Spinal cord (tissue), 10 donors: ENCODE results near the gene BSDC1. TPM values are rescaled to one million over a fixed set of nuclear protein-coding genes. Genes with fewer than 3 reads are reported as not detected.

Experiments
- DNase-seq, 6 donors: peaks; one replicate each; pipeline versions ENCODE4 v3.0.0 to v3.0.0-alpha.2; 2013 to 2015; ENCODE audit warnings: low spot score in 6 of 6, low read depth in 4 of 6
- H3K27ac ChIP-seq: one replicate; pipeline ENCODE4 v1.5.1; 2013; ENCODE audit warnings: low read depth, low read length, control low read depth
- H3K27me3 ChIP-seq: one replicate; pipeline ENCODE4 v1.6.1; 2013; ENCODE audit warnings: low read length; ENCODE audit not compliant: control insufficient read depth, insufficient read depth
- H3K36me3 ChIP-seq: one replicate; pipeline ENCODE4 v1.6.1; 2013; ENCODE audit warnings: low read length; ENCODE audit not compliant: control insufficient read depth, insufficient read depth
- H3K4me1 ChIP-seq: one replicate; pipeline ENCODE4 v1.6.1; 2013; ENCODE audit warnings: low read length; ENCODE audit not compliant: control insufficient read depth, insufficient read depth
- H3K4me3 ChIP-seq: one replicate; pipeline ENCODE4 v1.5.1; 2013; ENCODE audit warnings: low read depth, low read length, control low read depth
- H3K9me3 ChIP-seq: one replicate; pipeline ENCODE4 v1.6.1; 2013; ENCODE audit warnings: low read length; ENCODE audit not compliant: control insufficient read depth, insufficient read depth
- WGBS: methylation state at CpG from one replicate; pipeline ENCODE4 v1.1.5; 2013; ENCODE audit warnings: missing lambda C conversion rate; ENCODE audit not compliant: insufficient coverage; 5-methylcytosine and 5-hydroxymethylcytosine counted together
- polyA plus RNA-seq, 2 donors: library from polyadenylated mRNA; unstranded; fragments of 120-200 nt; gene quantifications; one replicate each; pipeline ENCODE4 v1.2.1, GENCODE V29; 2013; ENCODE audit not compliant: insufficient read length in 2 of 2
- total RNA-seq, 2 donors: library from RNA; depleted of rRNA in 1 of 2; stranded (reverse); fragments of 120-200 nt in 1 of 2; fragments of >200 nt in 1 of 2; gene quantifications; one replicate each; pipeline versions ENCODE4 v1.2.3 to v1.2.4, GENCODE V29; 2013 to 2014
- donor health status: healthy.

BSDC1 gene
- total and polyA plus RNA-seq, 4 donors = 61.4 to 85.1 (median 76.3) TPM

DNA sequence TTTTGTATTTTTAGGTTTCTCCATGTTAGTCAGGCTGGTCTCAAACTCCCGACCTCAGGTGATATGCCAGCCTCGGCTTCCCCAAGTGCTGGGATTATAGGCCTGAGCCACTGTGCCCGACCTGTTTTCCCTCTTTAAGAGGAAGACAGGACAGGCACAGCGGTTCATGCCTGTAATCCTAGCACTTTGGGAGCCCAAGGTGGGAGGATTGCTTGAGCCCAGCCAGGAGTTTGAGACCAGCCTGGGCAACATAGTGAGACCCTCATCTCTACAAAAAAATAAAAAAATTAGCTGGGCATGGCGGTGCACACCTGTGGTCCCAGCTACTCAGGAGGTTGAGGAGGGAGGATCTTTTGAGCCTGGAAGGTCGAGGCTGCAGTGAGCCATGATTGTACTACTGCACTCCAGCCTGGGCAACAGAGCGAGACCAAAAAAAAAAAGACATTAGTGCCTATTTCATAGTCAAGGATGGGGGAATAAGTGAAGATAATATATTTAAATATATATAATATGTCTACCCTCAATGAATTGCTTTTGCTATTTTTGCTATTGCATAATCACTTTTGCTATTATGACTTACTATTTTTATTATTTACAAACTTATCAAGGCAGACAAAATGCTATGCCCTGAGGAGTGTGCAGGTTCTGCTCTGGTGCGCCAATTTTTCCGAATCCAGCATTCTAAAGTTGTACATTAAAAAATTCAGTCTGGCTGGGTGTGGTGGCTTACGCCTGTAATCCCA, 75.9 kb downstream of the BSDC1 start:
- Histone ChIP-seq H3K27me3 (no peaks in the 10 kb centered on the region), H3K4me3 (no peak overlapping the region), H3K27ac (no peak overlapping the region), H3K4me1 (no peaks in the 10 kb centered on the region), H3K36me3 (peaks cover 14% of the 10 kb centered on the region), H3K9me3 (no peaks in the 10 kb centered on the region)
- 96% methylated on average over 7 of the region's 10 CpGs for WGBS
- no peak for DNase-seq

- Histone ChIP-seq H3K27ac (no peak overlapping the region), H3K4me3 (no peak overlapping the region), H3K9me3 (no peaks in the 10 kb centered on the region), H3K4me1 (no peaks in the 10 kb centered on the region), H3K36me3 (peaks cover 14% of the 10 kb centered on the region), H3K27me3 (no peaks in the 10 kb centered on the region)
- DNase-seq = no peak
- no CpG with 5 or more reads among the region's 3 CpGs for WGBS
These were observed 77.4 kb downstream of the BSDC1 start for GRCh38 chr1:32316903-32317277.

Other genes starting within 250 kb of the BSDC1 start
- 10 to 100 TPM; 31.8 to 52.0 TPM for gene TXLNA, start 214.8 kb downstream of the BSDC1 start, total RNA-seq
- 10 to 100 TPM; 29.3 to 34.6 TPM for gene TXLNA, start 214.8 kb downstream of the BSDC1 start, polyA plus RNA-seq
- gene CCDC28B, start 193.8 kb downstream of the BSDC1 start, total RNA-seq = 10 to 100 TPM; 23.6 to 56.4 TPM
- gene CCDC28B, start 193.8 kb downstream of the BSDC1 start, polyA plus RNA-seq = 10 to 100 TPM; 79.1 to 82.2 TPM
- 1 to 10 TPM; 3.3 to 6.4 TPM for gene IQCC, start 188.8 kb downstream of the BSDC1 start, total RNA-seq
- 1 to 10 TPM; 6.5 to 8.7 TPM for gene IQCC, start 188.8 kb downstream of the BSDC1 start, polyA plus RNA-seq
- under 1 TPM in 1 of 2 donors, not detected in 1; 0.28 TPM for gene DCDC2B, start 185.4 kb downstream of the BSDC1 start, total RNA-seq
- 1 to 10 TPM in 1 of 2 donors, under 1 TPM in 1; 0.82 to 2.6 TPM for gene DCDC2B, start 185.4 kb downstream of the BSDC1 start, polyA plus RNA-seq
- 10 to 100 TPM; 15.3 to 27.4 TPM for gene TMEM234, start 172.1 kb downstream of the BSDC1 start, total RNA-seq
- 10 to 100 TPM; 20.2 to 25.8 TPM for gene TMEM234, start 172.1 kb downstream of the BSDC1 start, polyA plus RNA-seq
- 100 to 1,000 TPM in 1 of 2 donors, 10 to 100 TPM in 1; 94.9 to 185 TPM for gene EIF3I, start 172.0 kb downstream of the BSDC1 start, total RNA-seq
- gene EIF3I, start 172.0 kb downstream of the BSDC1 start, polyA plus RNA-seq = 100 to 1,000 TPM; 162 to 171 TPM
- 1 to 10 TPM in 1 of 2 donors, under 1 TPM in 1; 0.69 to 1.5 TPM for gene FAM167B, start 147.2 kb downstream of the BSDC1 start, total RNA-seq
- 1 to 10 TPM; 2.7 to 3.1 TPM for gene FAM167B, start 147.2 kb downstream of the BSDC1 start, polyA plus RNA-seq
- gene LCK, start 143.2 kb downstream of the BSDC1 start, total RNA-seq = under 1 TPM; 0.22 to 0.50 TPM
- gene LCK, start 143.2 kb downstream of the BSDC1 start, polyA plus RNA-seq = under 1 TPM; 0.27 to 0.41 TPM
- gene HDAC1, start 102.4 kb downstream of the BSDC1 start, total RNA-seq = 10 to 100 TPM; 37.2 to 68.2 TPM
- 10 to 100 TPM; 66.3 to 79.3 TPM for gene HDAC1, start 102.4 kb downstream of the BSDC1 start, polyA plus RNA-seq
- gene MARCKSL1, start 58.2 kb downstream of the BSDC1 start, total RNA-seq = 100 to 1,000 TPM; 159 to 231 TPM
- 1,000 to 10,000 TPM; 1,221 to 1,348 TPM for gene MARCKSL1, start 58.2 kb downstream of the BSDC1 start, polyA plus RNA-seq
- gene FAM229A, start 32.0 kb downstream of the BSDC1 start, total RNA-seq = 1 to 10 TPM; 1.1 to 5.8 TPM
- gene FAM229A, start 32.0 kb downstream of the BSDC1 start, polyA plus RNA-seq = 10 to 100 TPM; 13.9 to 15.5 TPM
- gene TSSK3, start 31.9 kb downstream of the BSDC1 start, total RNA-seq = 1 to 10 TPM in 1 of 2 donors, under 1 TPM in 1; 0.59 to 2.4 TPM
- 1 to 10 TPM; 2.3 to 4.4 TPM for gene TSSK3, start 31.9 kb downstream of the BSDC1 start, polyA plus RNA-seq
- gene ZBTB8B, start 70.6 kb upstream of the BSDC1 start, total RNA-seq = 1 to 10 TPM; 3.1 to 6.8 TPM
- gene ZBTB8B, start 70.6 kb upstream of the BSDC1 start, polyA plus RNA-seq = 1 to 10 TPM; 5.6 to 8.3 TPM
- 10 to 100 TPM; 15.4 to 20.4 TPM for gene ZBTB8A, start 145.0 kb upstream of the BSDC1 start, total RNA-seq
- gene ZBTB8A, start 145.0 kb upstream of the BSDC1 start, polyA plus RNA-seq = 10 to 100 TPM; 11.8 to 11.9 TPM